C4-2B (cell line): ENCODE results near the gene EVI2A.

Source experiments
- H3K27ac ChIP-seq: fragments of 450-650 bp; 2 replicates; pipeline ENCODE4 v1.5.1; 2017
- ZFX ChIP-seq: fragments of 450-650 bp; IDR thresholded peaks from 2 replicates; pipeline ENCODE4 v1.6.1; 2017
- TF ChIP-seq, protein P1 (sequence below): fragments of 450-650 bp; conservative IDR thresholded peaks from 2 replicates; pipeline ENCODE4 v1.5.1; 2017; ENCODE audit warnings: mild to moderate bottlenecking

Gene EVI2A

DNA sequence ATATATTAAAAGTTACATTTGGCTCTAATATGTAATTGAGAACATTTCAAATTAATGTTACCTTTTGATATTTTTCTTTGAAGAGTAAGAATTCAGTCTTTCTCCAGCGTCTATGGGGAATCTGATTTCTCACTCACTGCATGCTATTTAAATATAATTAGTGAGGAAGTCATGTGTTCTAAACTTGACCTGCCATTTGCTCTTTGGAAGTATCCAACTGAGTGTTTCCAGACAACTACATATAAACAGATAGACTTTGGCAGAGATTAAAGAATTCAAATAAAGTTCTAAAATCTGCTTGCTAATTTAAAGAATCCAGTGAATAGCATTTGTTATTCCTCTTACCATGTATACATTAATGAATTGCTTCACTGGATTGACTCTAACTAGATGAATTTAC, 47.9 kb downstream of the EVI2A start:
- H3K27ac ChIP-seq, result no peak overlapping the region
- TF ChIP-seq, protein P1, sequence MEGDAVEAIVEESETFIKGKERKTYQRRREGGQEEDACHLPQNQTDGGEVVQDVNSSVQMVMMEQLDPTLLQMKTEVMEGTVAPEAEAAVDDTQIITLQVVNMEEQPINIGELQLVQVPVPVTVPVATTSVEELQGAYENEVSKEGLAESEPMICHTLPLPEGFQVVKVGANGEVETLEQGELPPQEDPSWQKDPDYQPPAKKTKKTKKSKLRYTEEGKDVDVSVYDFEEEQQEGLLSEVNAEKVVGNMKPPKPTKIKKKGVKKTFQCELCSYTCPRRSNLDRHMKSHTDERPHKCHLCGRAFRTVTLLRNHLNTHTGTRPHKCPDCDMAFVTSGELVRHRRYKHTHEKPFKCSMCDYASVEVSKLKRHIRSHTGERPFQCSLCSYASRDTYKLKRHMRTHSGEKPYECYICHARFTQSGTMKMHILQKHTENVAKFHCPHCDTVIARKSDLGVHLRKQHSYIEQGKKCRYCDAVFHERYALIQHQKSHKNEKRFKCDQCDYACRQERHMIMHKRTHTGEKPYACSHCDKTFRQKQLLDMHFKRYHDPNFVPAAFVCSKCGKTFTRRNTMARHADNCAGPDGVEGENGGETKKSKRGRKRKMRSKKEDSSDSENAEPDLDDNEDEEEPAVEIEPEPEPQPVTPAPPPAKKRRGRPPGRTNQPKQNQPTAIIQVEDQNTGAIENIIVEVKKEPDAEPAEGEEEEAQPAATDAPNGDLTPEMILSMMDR, result no peak
- TF ChIP-seq ZFX, result no peak

DNA sequence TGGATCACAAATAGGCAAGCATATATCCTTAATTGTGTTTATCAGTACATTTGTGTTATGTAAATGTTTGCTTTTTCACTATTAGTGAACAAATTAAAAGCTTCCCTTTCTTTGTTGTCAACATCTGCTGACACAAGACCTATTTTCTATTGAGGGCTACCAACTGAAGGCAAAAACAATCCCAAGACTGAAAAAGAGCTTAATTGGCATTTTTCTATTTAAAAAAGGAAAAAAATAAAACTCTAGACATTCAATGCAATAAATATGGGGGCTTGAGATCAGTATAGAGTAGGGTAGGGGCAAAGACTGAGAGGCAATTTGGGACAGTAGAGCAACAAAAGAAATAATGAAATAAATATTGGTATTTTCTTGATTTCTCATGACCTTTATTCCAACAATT, 48.6 kb downstream of the EVI2A start:
- H3K27ac ChIP-seq, result no peak overlapping the region
- TF ChIP-seq ZFX, result no peak
- TF ChIP-seq, protein P1, result no peak

- TF ChIP-seq ZFX, result no peak
- TF ChIP-seq, protein P1, result no peak
- no peak overlapping the region for H3K27ac ChIP-seq
Measured at GRCh38 chr17:31272236-31272635, 49.2 kb downstream of the EVI2A start.

DNA sequence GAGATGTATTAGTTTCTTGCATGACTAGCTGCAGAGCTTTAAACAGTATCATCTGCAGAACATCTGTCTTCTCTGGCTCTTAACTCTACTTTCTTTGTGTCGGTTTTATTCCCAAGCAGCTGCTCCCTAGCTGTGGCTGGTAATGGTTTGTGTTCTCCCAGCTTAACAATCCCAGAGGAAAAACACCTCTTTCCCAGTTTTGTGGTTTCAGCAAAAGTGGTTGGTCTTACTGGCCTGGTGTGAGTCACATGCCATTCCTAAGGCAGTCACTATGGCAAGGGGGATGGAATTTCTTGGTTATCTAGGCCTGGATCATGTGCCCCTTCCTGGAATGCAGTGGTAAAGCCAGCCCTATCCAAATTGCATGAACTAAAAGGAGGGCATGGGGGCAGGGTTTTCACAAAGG, 51.8 kb downstream of the EVI2A start:
- no peak overlapping the region for H3K27ac ChIP-seq
- TF ChIP-seq, protein P1, result no peak
- TF ChIP-seq ZFX, result no peak

- TF ChIP-seq, protein P1, result no peak
- no peak for TF ChIP-seq ZFX
- H3K27ac ChIP-seq, result no peak overlapping the region
Measured at GRCh38 chr17:31269036-31269577, 52.3 kb downstream of the EVI2A start.
